H1 (cell line): ENCODE measurements around the gene NEDD4L. TPM values are rescaled to one million over a fixed set of nuclear protein-coding genes. Genes with fewer than 3 reads are reported as not detected.

ENCODE experiments used
- CTCF ChIA-PET: fragments of 300-600 bp; sonication (Branson Sonifier 250); formaldehyde crosslinking; loops from one replicate; lab custom pipeline; 2021; ENCODE audit not compliant: partially characterized antibody; lab: Charles Lee
- POLR2A ChIA-PET: fragments of 300-600 bp; sonication (Branson Sonifier 250); formaldehyde crosslinking; loops from one replicate; lab custom pipeline; 2021; ENCODE audit warnings: inconsistent platforms; ENCODE audit not compliant: partially characterized antibody; lab: Charles Lee
- DNase-seq, 2 experiments: peaks; one replicate each; pipeline versions ENCODE4 v3.0.0 to v3.0.0-alpha.2; 2010 to 2022; ENCODE audit warnings: low spot score in 2 of 2, low read depth in 1 of 2, mixed read lengths in 1 of 2
- FAIRE-seq: peaks from 2 replicates; lab custom pipeline; 2011; peaks lifted over from hg19 to GRCh38; lab: Jason Lieb, UNC
- H2AFZ ChIP-seq: 2 replicates; pipeline ENCODE4 v1.8.1; 2012; ENCODE audit warnings: low read length, inconsistent platforms
- H2AK5ac ChIP-seq: 2 replicates; pipeline ENCODE4 v1.6.1; 2013; ENCODE audit warnings: low read depth, low read length
- H2BK120ac ChIP-seq: replicated peaks from 2 replicates; pipeline ENCODE3; 2013; ENCODE audit warnings: low read depth, low read length, inconsistent platforms
- H2BK12ac ChIP-seq: 2 replicates; pipeline ENCODE4 v1.6.1; 2013; ENCODE audit warnings: low read depth, low read length
- H2BK15ac ChIP-seq: 2 replicates; pipeline ENCODE4 v1.6.1; 2013; ENCODE audit warnings: low read length
- H2BK20ac ChIP-seq: 2 replicates; pipeline ENCODE4 v1.6.1; 2013; ENCODE audit warnings: low read length
- H2BK5ac ChIP-seq: 2 replicates; pipeline ENCODE4 v1.6.1; 2013; ENCODE audit warnings: low read depth, low read length
- H3K14ac ChIP-seq: 2 replicates; pipeline ENCODE4 v1.6.1; 2013; ENCODE audit warnings: inconsistent platforms; ENCODE audit not compliant: insufficient read length
- H3K18ac ChIP-seq: 2 replicates; pipeline ENCODE4 v1.6.1; 2013; ENCODE audit warnings: low read length; ENCODE audit errors: extremely low read depth
- H3K23ac ChIP-seq: 2 replicates; pipeline ENCODE4 v1.6.1; 2013; ENCODE audit warnings: inconsistent platforms; ENCODE audit not compliant: insufficient read length
- H3K23me2 ChIP-seq: 2 replicates; pipeline ENCODE4 v1.6.1; 2013; ENCODE audit warnings: low read depth, low read length
- H3K27ac ChIP-seq: 2 replicates; pipeline ENCODE4 v1.6.1; 2011; ENCODE audit warnings: low read depth, low read length, inconsistent platforms
- H3K27me3 ChIP-seq, 4 experiments: replicated peaks in 1 of 4; 1 replicate in 1 of 4; 2 replicates in 3 of 4; pipeline versions ENCODE4 v1.6.1 to v1.8.1; 2011 to 2013; ENCODE audit warnings: low read length in 3 of 4, mild to moderate bottlenecking in 3 of 4, inconsistent platforms in 2 of 4, mixed read lengths in 2 of 4, moderate library complexity in 1 of 4; ENCODE audit not compliant: control insufficient read depth in 3 of 4, insufficient read depth in 3 of 4; ENCODE audit errors: extremely low read depth in 1 of 4
- H3K36me3 ChIP-seq, 4 experiments: 2 replicates each; pipeline versions ENCODE4 v1.6.1 to v1.8.1; 2011 to 2013; ENCODE audit warnings: mild to moderate bottlenecking in 4 of 4, low read length in 3 of 4, moderate library complexity in 2 of 4, control low read depth in 1 of 4, inconsistent platforms in 1 of 4; ENCODE audit not compliant: insufficient read depth in 4 of 4, control insufficient read depth in 2 of 4
- H3K4ac ChIP-seq: replicated peaks from 2 replicates; pipeline ENCODE3; 2013; ENCODE audit warnings: low read length, low read depth, mixed read lengths, inconsistent platforms; ENCODE audit not compliant: insufficient read length
- H3K4me1 ChIP-seq, 4 experiments: replicated peaks in 1 of 4; 1 replicate in 1 of 4; 2 replicates in 3 of 4; pipeline versions ENCODE4 v1.6.1 to v1.8.1; 2011 to 2013; ENCODE audit warnings: low read length in 3 of 4, inconsistent platforms in 2 of 4, mixed read lengths in 1 of 4; ENCODE audit not compliant: insufficient read depth in 4 of 4, control insufficient read depth in 3 of 4
- H3K4me2 ChIP-seq, 2 experiments: 2 replicates each; pipeline versions ENCODE4 v1.6.1 to v1.8.1; 2011 to 2013; ENCODE audit warnings: low read depth in 2 of 2, low read length in 2 of 2, control low read depth in 1 of 2, inconsistent platforms in 1 of 2, mild to moderate bottlenecking in 1 of 2; ENCODE audit not compliant: insufficient read depth in 1 of 2
- H3K4me3 ChIP-seq, 4 experiments: fragments of 200-600, 300-600 bp in 1 of 4; sonication (generic), shearing (Covaris generic), sonication (Bioruptor Twin) in 1 of 4; 2 replicates each; pipeline versions ENCODE4 v1.5.1 to v1.8.1; 2011 to 2016; ENCODE audit warnings: low read length in 4 of 4, low read depth in 3 of 4, control low read depth in 2 of 4, inconsistent platforms in 2 of 4, mild to moderate bottlenecking in 2 of 4, mixed read lengths in 1 of 4, moderate library complexity in 1 of 4; ENCODE audit not compliant: insufficient read depth in 2 of 4; ENCODE audit errors: extremely low read depth in 1 of 4
- H3K56ac ChIP-seq: replicated peaks from 2 replicates; pipeline ENCODE3; 2013; ENCODE audit warnings: low read depth, mild to moderate bottlenecking, mixed read lengths, low read length, inconsistent platforms; ENCODE audit not compliant: insufficient read length
- H3K79me1 ChIP-seq: 2 replicates; pipeline ENCODE4 v1.6.1; 2013; ENCODE audit warnings: low read depth, low read length, control low read depth
- H3K79me2 ChIP-seq, 2 experiments: 2 replicates each; pipeline versions ENCODE4 v1.6.1 to v1.8.1; 2012 to 2013; ENCODE audit warnings: low read length in 2 of 2, mild to moderate bottlenecking in 2 of 2, inconsistent platforms in 1 of 2; ENCODE audit not compliant: insufficient read depth in 2 of 2, control insufficient read depth in 1 of 2
- H3K9ac ChIP-seq, 4 experiments: replicated peaks in 1 of 4; 1 replicate in 1 of 4; 2 replicates in 3 of 4; pipeline versions ENCODE4 v1.6.1 to v1.8.1; 2011 to 2013; ENCODE audit warnings: low read depth in 3 of 4, low read length in 3 of 4, control low read depth in 2 of 4, mild to moderate bottlenecking in 2 of 4, moderate library complexity in 2 of 4, inconsistent platforms in 1 of 4; ENCODE audit errors: extremely low read depth in 1 of 4
- H3K9me3 ChIP-seq, 2 experiments: 2 replicates each; pipeline versions ENCODE4 v1.6.1 to v1.8.1; 2012 to 2013; ENCODE audit warnings: mild to moderate bottlenecking in 2 of 2, moderate library complexity in 2 of 2, control low read depth in 1 of 2, inconsistent platforms in 1 of 2, low read depth in 1 of 2, low read length in 1 of 2, mixed read lengths in 1 of 2; ENCODE audit not compliant: insufficient read depth in 2 of 2
- H4K20me1 ChIP-seq, 2 experiments: replicated peaks in 1 of 2; 2 replicates each; pipeline versions ENCODE3 to v1.8.1; 2011 to 2013; ENCODE audit warnings: inconsistent platforms in 2 of 2, low read length in 2 of 2, mild to moderate bottlenecking in 1 of 2; ENCODE audit not compliant: insufficient read depth in 2 of 2, control insufficient read depth in 1 of 2
- H4K5ac ChIP-seq: 2 replicates; pipeline ENCODE4 v1.6.1; 2013; ENCODE audit warnings: low read length, low read depth, mixed read lengths, inconsistent platforms; ENCODE audit not compliant: insufficient read length
- H4K8ac ChIP-seq: 2 replicates; pipeline ENCODE4 v1.8.0; 2013; ENCODE audit warnings: mild to moderate bottlenecking, moderate library complexity, low read length, inconsistent platforms; ENCODE audit not compliant: insufficient read depth; ENCODE audit errors: extremely low read depth
- H4K91ac ChIP-seq: replicated peaks from 2 replicates; pipeline ENCODE3; 2013; ENCODE audit warnings: low read length, mixed read lengths, inconsistent platforms; ENCODE audit not compliant: insufficient read length
- CEBPB ChIP-seq: IDR thresholded peaks from 2 replicates; pipeline ENCODE4 v1.6.1; 2012; ENCODE audit warnings: low read depth, low read length
- RAD21 ChIP-seq, 2 experiments: IDR thresholded peaks in 1 of 2; conservative IDR thresholded peaks in 1 of 2; 2 replicates each; pipeline ENCODE4 v1.6.1; 2011; ENCODE audit warnings: low read depth in 2 of 2, low read length in 2 of 2, improper control_type of control experiment in 1 of 2, inconsistent platforms in 1 of 2, mild to moderate bottlenecking in 1 of 2, moderate library complexity in 1 of 2
- WGBS, 2 experiments: shearing (Covaris generic) in 1 of 2; methylation state at CpG; one replicate each; pipeline versions ENCODE4 v1.1.6 to v1.1.7; 2013 to 2015; ENCODE audit warnings: low lambda C conversion rate in 2 of 2, mixed read lengths in 2 of 2, inconsistent platforms in 1 of 2, low coverage in 1 of 2, missing lambda C conversion rate in 1 of 2; ENCODE audit not compliant: insufficient replicate concordance in 2 of 2, insufficient coverage in 1 of 2, insufficient read length in 1 of 2; ENCODE audit errors: extremely low coverage in 1 of 2, missing lambda C conversion rate in 1 of 2; 5-methylcytosine and 5-hydroxymethylcytosine counted together
- polyA plus RNA-seq, 7 experiments: library from polyadenylated mRNA; depleted of rRNA in 3 of 7; stranded (reverse) in 5 of 7; unstranded in 2 of 7; fragments of >200 nt in 5 of 7; fragments of 200-250 nt in 2 of 7; gene quantifications; 1 replicate in 5 of 7; 2 replicates in 1 of 7; 4 replicates in 1 of 7; pipeline versions ENCODE4 v1.2.1 to v1.2.3, GENCODE V29; 2011 to 2013; ENCODE audit warnings: missing spikeins in 2 of 7, mixed read lengths in 2 of 7
- total RNA-seq: library from RNA; stranded (reverse); fragmentation: NEBNext Ultra II Directional; extraction: Animal tissue kit (Norgen Biotek cat#: 25700); gene quantifications from 2 replicates; pipeline ENCODE4 v1.2.1, GENCODE V29; 2021
- TF ChIP-seq, protein P1 (sequence below): IDR thresholded peaks from 2 replicates; pipeline ENCODE4 v1.6.1; 2011; ENCODE audit warnings: low read length, improper control_type of control experiment
- TF ChIP-seq, protein P2 (sequence below), 3 experiments: IDR thresholded peaks; 1 replicate in 2 of 3; 2 replicates in 1 of 3; pipeline versions ENCODE4 v1.5.1 to v1.6.1; 2011; ENCODE audit warnings: low read length in 3 of 3, mild to moderate bottlenecking in 3 of 3, inconsistent platforms in 2 of 3, low read depth in 1 of 3, moderate library complexity in 1 of 3; ENCODE audit not compliant: insufficient read depth in 1 of 3; ENCODE audit errors: control extremely low read depth in 1 of 3

NEDD4L gene
- total and polyA plus RNA-seq, 2 of the 8 experiments (the other 6 are each of a cell fraction or from before 2014, with no cell fraction given): 37.3 to 69.8 TPM

DNA sequence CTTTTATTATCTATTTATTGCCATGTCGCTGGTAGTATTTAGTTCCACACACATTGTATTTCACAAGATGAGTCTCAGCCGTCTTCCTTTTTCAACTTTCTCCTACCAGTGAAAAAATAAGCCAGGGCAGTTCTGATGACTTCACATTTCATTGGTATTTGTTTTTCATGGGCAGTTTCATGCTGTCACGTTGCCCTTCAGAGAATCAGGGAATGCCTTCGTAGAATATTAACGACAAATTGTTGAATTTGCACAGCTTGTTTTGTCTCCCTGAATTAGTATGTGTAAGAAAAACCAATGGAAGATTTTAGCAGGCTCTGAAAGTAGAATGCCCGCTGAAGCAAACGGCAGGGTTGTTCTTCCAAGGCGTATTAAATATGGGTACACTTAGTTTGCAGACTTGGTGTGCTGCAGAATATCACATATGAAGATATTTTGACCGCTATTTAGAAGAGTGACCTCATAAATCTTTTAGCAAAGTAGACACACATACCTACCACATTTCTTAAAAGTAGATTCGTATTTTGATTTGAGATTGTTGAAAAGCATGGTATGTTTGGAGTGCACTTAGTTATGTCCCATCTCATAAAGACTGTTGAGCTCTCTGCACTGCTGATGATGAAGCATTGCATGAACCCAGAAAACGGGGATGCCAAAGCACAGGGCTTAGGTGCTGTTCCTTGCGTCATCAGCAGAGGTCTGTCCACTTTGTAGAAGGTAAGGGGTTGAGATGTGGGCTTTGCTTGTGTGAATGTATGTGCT lies 2.9 kb downstream of the NEDD4L start:
- H3K9ac ChIP-seq: no peak overlapping the region
- CTCF ChIA-PET: interaction anchor here (0.6 to 4.5 kb wide), 10 partner anchors 21 to 134 kb away, joined by 3 to 43 read pairs (median 6); no protein-coding TSS in a partner anchor
- no peak overlapping the region for H2BK20ac ChIP-seq
- H2AK5ac ChIP-seq: no peak overlapping the region
- peaks cover 7 to 55% of the 10 kb centered on the region in 2 experiments for H3K79me2 ChIP-seq
- no peak overlapping the region for H3K27ac ChIP-seq
- DNase-seq (no peak), FAIRE-seq (no peak)
- no peak overlapping the region for H4K91ac ChIP-seq
- no peaks in the 10 kb centered on the region for H3K9me3 ChIP-seq
- H3K56ac ChIP-seq: no peak overlapping the region
- no peak overlapping the region for H2BK5ac ChIP-seq
- peaks cover 3 to 11% (median 5%) of the 10 kb centered on the region in 4 experiments; a peak in 5 of 7 replicates for H3K4me1 ChIP-seq
- peaks cover 4% of the 10 kb centered on the region for H3K79me1 ChIP-seq
- peaks cover 6% of the 10 kb centered on the region for H3K23me2 ChIP-seq
- WGBS, 2 experiments: 80% methylated on average over 12 of the region's 12 CpGs; no CpG with 5 or more reads in 1 of the 2 experiments
- H3K27me3 ChIP-seq: no peaks in the 10 kb centered on the region; a peak in 1 of 7 replicates
- no peak overlapping the region for H3K18ac ChIP-seq
- peak; percentile 25; the same call in 1 of the 2 replicates for TF ChIP-seq CEBPB
- TF ChIP-seq, protein P1, sequence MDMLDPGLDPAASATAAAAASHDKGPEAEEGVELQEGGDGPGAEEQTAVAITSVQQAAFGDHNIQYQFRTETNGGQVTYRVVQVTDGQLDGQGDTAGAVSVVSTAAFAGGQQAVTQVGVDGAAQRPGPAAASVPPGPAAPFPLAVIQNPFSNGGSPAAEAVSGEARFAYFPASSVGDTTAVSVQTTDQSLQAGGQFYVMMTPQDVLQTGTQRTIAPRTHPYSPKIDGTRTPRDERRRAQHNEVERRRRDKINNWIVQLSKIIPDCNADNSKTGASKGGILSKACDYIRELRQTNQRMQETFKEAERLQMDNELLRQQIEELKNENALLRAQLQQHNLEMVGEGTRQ: no peak
- peak; percentile 33 to 45 for TF ChIP-seq RAD21 (IDR thresholded peaks at IDR 0.05 in 1 of 2, conservative IDR thresholded peaks at IDR 0.05 in 1 of 2; ENCODE audit: low read depth in 2 of 2, low read length in 2 of 2)
- TF ChIP-seq, protein P2, sequence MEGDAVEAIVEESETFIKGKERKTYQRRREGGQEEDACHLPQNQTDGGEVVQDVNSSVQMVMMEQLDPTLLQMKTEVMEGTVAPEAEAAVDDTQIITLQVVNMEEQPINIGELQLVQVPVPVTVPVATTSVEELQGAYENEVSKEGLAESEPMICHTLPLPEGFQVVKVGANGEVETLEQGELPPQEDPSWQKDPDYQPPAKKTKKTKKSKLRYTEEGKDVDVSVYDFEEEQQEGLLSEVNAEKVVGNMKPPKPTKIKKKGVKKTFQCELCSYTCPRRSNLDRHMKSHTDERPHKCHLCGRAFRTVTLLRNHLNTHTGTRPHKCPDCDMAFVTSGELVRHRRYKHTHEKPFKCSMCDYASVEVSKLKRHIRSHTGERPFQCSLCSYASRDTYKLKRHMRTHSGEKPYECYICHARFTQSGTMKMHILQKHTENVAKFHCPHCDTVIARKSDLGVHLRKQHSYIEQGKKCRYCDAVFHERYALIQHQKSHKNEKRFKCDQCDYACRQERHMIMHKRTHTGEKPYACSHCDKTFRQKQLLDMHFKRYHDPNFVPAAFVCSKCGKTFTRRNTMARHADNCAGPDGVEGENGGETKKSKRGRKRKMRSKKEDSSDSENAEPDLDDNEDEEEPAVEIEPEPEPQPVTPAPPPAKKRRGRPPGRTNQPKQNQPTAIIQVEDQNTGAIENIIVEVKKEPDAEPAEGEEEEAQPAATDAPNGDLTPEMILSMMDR (IDR thresholded peaks at IDR 0.05; ENCODE audit: control extremely low read depth in 1 of 3, insufficient read depth in 1 of 3, low read depth in 1 of 3, low read length in 3 of 3): peak in 2 of 3 experiments; percentile 6 to 42; a peak in 2 of 4 replicates
- no peak overlapping the region for H3K23ac ChIP-seq
- H3K4me3 ChIP-seq: peak overlapping the region in 2 of 4 experiments; percentile 73 to 99; a peak in 2 of 8 replicates
- no peak overlapping the region for H4K8ac ChIP-seq
- peaks cover 7 to 8% of the 10 kb centered on the region in 2 experiments for H4K20me1 ChIP-seq
- no peak overlapping the region for H3K14ac ChIP-seq
- H2BK120ac ChIP-seq: no peak overlapping the region
- no peaks in the 10 kb centered on the region for H3K36me3 ChIP-seq
- POLR2A ChIA-PET: interaction anchor here (0.9 to 2.5 kb wide), 4 partner anchors 7 to 160 kb away, joined by 3 to 12 read pairs (median 4); no protein-coding TSS in a partner anchor
- H3K4me2 ChIP-seq: peak overlapping the region; percentile 89 to 90
- H2AFZ ChIP-seq: no peak overlapping the region
- no peak overlapping the region; the same call in 1 of the 2 replicates for H2BK12ac ChIP-seq
- H3K4ac ChIP-seq: no peak overlapping the region
- H4K5ac ChIP-seq: no peak overlapping the region
- no peak overlapping the region; the same call in 1 of the 2 replicates for H2BK15ac ChIP-seq
